Upper lobe of left lung (tissue), 4 donors: ENCODE measurements around the gene PPP2R2C.

ENCODE experiments used
- CTCF ChIP-seq, 6 experiments: fragments of 450-650 bp in 4 of 6; fragments of 200-600 bp in 2 of 6; sonication (generic) in 2 of 6; IDR thresholded peaks; one replicate each; pipeline ENCODE4 v1.5.1; 2016 to 2019; ENCODE audit warnings: antibody characterized with exemption in 6 of 6
- POLR2A ChIP-seq, 4 donors: fragments of 450-650 bp; IDR thresholded peaks; one replicate each; pipeline ENCODE4 v1.5.1; 2016 to 2017; ENCODE audit warnings: antibody characterized with exemption in 4 of 4, mild to moderate bottlenecking in 2 of 4

- no peak for TF ChIP-seq CTCF (IDR thresholded peaks at IDR 0.05)
- no peak for TF ChIP-seq POLR2A (IDR thresholded peaks at IDR 0.05)
Measured at GRCh38 chr4:6507345-6507744, 34.9 kb upstream of the PPP2R2C start.
